Measurements from ENCODE around the gene PXDN. TPM values are rescaled to one million over a fixed set of nuclear protein-coding genes. Genes with fewer than 3 reads are reported as not detected.

PXDN gene
- total and polyA plus RNA-seq, 9 of the 15 experiments (the other 6 are each of a cell fraction or from before 2014, with no cell fraction given): 0.49 TPM; not detected in 8

GRCh38 chr2:1633936-1634587, 110.3 kb downstream of the PXDN start:
- no peaks in the 10 kb centered on the region for H3K9me1 ChIP-seq (ENCODE audit: control insufficient read depth, insufficient read depth, low read length)
- BruUV-seq (replicated peaks): no TSS peak
- no peaks in the 10 kb centered on the region for H3K9me3 ChIP-seq (replicated peaks; ENCODE audit: control insufficient read depth, insufficient read depth, low read depth, low read length)
- no peak overlapping the region for H3K9ac ChIP-seq (ENCODE audit: insufficient read depth in 1 of 2, low read depth in 2 of 2, low read length in 2 of 2)
- FAIRE-seq (no peak), DNase-seq (ENCODE audit: extremely low read depth in 1 of 4, low spot score in 3 of 4) (no peak), ATAC-seq (no peak)
- 0 out of 2 replicates have a peak, but pooled peaks cover 3% of the 10 kb centered on the region for H4K20me1 ChIP-seq (replicated peaks; ENCODE audit: control insufficient read depth, insufficient read depth, low read length)
- no peaks in the 10 kb centered on the region for H3K79me2 ChIP-seq (ENCODE audit: control insufficient read depth, insufficient read depth, low read length)
- no peaks in the 10 kb centered on the region for H3K36me3 ChIP-seq (ENCODE audit: control insufficient read depth, insufficient read depth, low read length)
- CTCF ChIA-PET (ENCODE audit: low intra/inter-chr PET ratio): no interaction called here
- intact Hi-C loops (cut with micrococcal nuclease) (no loop called here), in situ Hi-C loops (cut with MboI) (no loop called here)
- H3K27me3 ChIP-seq (ENCODE audit: control insufficient read depth in 2 of 2, insufficient read depth in 2 of 2, low read length in 2 of 2): peaks cover 9 to 48% of the 10 kb centered on the region in 2 experiments; a peak in 3 of 5 replicates
- no peak overlapping the region for H3K4me3 ChIP-seq
- no peak overlapping the region for H3K27ac ChIP-seq (ENCODE audit: extremely low read depth, low read depth, low read length)
- POLR2A ChIA-PET: no interaction called here
- 2% methylated on average over 17 of the region's 18 CpGs for WGBS (ENCODE audit: insufficient coverage, low coverage, missing lambda C conversion rate)
- peaks cover 0 to 4% of the 10 kb centered on the region in 2 experiments; a peak in 1 of 5 replicates for H3K4me1 ChIP-seq (replicated peaks in 1 of 2; ENCODE audit: control insufficient read depth in 2 of 2, insufficient read depth in 2 of 2, low read length in 2 of 2)
- TF ChIP-seq UBTF (IDR thresholded peaks at IDR 0.05; ENCODE audit: borderline replicate concordance in 1 of 2, low read depth in 2 of 2, low read length in 2 of 2) (no peak), ZNF224 (CRISPR knock-in tag; IDR thresholded peaks at IDR 0.05) (no peak), ZNF384 (IDR thresholded peaks at IDR 0.05; ENCODE audit: low read depth, low read length) (no peak)
- no peak overlapping the region for H2AFZ ChIP-seq (ENCODE audit: low read depth, low read length)
- no peak overlapping the region for H3K4me2 ChIP-seq (ENCODE audit: insufficient read depth, low read length)

All from K562 (cell line).